HG03103 (cell line): ENCODE results near the gene RTP5.

Source experiments
- ATAC-seq: cut with Tn5 transposase; IDR thresholded peaks from one replicate; pipeline ENCODE4 v1.9.1; 2021; ENCODE audit warnings: low read depth; ENCODE audit not compliant: unreplicated experiment

The RTP5 gene

GRCh38 chr2:241885946-241886643, 16.6 kb downstream of the RTP5 start:
- ATAC-seq = no peak

DNA sequence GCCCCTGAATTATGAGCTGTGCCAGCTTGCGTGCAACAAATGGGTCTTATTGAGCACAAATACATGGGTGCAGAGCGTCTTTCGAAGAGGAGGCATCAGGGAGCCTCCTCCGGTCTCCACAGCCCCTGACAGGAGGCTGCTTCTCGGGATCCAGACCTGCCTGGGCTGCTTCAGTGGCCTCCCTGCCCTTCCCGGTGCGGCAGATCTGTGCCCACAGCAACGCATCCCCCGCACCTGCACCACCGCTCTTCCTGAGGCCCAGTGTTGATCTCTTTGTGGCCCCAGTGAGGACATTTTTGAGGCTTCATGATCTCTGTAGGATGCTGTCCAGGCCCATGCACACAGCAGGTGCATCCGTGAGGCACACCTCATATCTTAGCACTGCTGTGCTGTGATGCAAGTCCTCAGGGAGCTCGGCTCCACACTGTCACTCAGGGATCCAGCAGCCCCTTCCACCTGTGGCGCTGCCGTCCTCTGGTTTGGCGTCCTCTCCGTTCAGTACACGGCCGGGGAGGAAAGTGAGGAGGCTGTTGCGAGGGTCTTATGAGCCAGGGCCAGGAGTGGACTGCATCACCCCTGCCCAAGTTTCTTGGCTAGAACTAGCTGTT, 17.4 kb downstream of the RTP5 start:
- no peak for ATAC-seq

- no peak for ATAC-seq
Measured at GRCh38 chr2:241887806-241888522, 18.4 kb downstream of the RTP5 start.

- no peak for ATAC-seq
Measured at GRCh38 chr2:241888641-241889040, 19.1 kb downstream of the RTP5 start.

DNA sequence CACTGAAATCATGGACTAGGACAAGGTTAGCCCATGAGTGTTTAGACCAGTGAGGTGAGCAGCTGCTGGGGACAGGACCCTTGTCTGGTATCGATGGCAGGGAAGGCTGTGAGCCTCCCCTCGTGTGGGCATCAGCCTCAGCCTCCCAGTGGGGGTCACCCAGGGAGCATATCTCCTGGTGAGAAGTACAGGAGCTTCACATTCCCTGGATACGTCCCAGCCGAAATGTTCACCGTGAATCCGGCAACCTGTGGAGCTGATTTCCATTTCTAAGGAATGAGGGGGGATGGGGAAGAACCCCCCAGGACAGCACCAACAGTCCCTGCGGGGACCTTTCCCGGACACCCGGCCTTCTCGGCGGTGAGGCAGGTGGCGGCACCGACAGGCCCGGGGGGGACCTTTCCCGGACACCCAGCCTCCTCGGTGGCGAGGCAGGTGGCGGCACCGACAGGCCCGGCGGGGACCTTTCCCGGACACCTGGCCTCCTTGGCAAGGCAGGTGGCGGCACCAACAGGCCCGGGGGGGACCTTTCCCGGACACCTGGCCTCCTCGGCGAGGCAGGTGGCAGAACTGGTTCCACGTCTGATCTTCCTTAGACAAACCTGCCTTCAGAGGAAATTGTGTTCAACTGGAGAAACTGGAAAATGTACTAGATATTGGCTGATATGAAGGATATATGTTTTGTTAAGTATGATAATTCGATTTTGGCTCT, 21.2 kb downstream of the RTP5 start:
- no peak for ATAC-seq

DNA sequence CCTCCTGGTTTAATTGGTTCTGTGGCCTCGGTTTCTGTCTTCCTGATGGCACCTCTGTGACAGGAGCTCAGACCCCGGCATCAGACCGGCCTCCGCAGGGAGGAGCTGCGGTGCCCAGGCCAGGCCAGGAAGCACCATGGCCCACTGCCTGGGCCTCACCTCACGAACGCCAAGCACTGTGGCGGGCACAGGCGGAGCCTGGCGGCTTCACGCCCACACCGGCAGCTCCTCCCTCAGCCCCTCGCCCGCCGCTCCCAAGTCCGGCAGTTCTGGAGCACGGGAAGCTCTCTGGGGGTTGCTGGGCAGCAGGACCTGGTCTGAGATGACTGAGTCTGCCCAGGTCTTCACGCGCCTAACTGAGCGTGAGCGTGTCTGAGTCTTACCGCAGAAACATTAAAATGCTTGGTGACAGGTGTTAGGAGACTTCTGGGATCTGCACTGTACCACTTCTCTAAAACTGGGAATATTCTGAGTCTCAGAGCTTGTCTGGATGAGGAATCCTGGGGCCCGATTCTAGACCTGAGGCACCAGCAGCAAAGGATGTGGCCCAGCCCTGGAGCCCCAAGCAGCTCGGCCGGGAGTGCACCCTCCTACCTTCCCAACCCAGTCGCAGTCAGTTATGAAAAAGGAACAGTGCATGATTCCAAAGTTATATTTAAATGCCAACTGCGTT, 21.9 kb downstream of the RTP5 start:
- ATAC-seq = no peak

DNA sequence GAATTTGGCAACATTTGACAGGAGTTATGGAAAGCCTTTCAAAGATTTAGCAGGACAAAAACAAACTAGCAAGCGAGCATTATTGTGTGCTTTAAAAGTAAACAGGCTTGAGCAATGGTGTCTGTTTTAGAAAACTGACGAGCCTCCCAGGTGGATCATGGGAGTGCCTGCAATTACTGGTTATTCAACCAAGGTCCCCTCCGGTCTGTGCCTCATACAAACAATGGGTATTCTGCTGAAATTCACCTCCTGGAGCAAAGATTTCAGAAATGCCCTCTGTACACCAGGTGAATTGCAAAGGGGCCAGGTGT, 22.4 kb downstream of the RTP5 start:
- no peak for ATAC-seq

- no peak for ATAC-seq
Measured at GRCh38 chr2:241892299-241893137, 23.0 kb downstream of the RTP5 start.

DNA sequence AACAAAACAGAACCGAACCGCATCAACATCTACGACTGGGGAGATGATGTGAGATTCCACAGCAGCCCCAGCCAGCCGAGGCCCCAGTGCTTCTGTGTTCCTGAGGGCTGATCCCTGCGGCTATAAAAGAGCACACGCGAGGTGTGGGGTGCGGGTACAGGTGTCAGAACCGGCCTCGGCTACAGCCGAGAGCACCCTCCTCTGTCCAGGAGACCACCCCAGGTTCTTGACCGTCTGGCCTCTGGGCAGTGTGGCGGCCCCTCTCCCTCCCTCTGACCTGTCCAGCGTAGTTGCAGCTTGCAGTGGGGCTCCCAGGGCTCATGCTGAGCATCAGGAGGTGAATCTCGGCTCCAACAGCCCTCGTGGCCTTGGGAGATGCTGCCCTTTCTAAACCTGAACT, 23.7 kb downstream of the RTP5 start:
- no peak for ATAC-seq

DNA sequence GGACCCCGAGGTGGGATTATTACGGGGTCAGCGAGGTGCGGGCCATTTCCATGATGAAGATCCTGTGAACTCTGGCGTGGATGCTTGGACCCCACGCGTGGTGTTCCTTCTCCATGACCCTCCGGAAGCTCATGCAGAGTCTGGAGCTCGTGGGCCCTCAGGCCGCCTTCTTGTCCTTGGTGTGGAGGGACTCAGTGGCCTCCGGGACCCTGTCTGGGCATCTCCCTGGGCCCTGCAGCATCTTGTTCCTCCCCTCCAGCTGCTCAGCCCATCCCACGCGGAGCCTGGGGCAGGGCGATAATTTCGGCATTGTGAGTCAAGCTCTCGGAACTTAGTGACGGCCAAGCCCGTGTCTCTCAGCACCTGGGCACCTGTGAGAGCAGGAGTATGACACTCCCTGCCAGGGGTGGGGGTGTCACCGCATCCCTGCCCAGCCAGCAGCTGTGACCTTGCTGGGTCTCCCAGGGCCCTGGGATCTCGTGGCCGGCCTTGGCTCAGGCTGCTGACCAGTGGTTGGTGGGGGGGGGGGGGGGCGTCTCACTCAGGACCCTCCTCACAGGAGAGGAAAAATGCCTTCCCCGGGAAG, 24.6 kb downstream of the RTP5 start:
- ATAC-seq = no peak

DNA sequence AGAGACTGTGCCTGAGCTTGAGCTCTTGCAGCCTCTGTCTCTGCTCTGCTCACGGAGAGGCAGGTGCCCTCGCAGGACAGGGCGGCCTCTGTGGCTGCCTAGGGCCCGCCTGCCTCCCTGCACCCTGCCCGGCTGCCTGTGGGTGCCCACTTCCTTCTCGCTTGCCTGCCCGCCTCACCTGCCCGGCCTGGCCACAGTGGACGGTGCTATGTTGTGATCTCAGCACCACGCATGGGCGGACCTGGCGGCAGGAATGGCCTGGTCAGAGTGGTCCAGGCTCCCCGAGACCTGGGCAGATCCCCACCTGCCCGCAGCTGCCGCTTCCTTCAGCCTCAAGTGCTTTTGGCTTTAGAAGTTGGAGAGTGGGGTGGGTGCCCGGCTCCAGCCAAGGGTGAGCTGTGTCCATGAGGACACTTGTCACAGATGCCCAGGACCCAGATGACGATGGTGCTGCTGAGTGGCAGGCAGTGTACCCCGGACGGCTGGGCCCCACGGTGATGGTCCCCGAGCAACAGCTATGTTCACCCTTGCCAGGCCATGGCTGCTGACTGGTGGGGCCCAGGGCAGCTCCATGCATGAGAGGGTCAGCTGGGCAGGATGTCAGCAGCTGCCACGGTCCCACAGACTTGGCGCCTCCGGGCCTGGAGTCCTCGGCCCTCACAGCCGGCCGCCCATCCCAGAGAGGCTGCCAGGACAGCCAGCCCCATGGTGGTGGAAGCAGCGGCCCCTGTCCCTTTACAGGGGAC, 25.3 kb downstream of the RTP5 start:
- no peak for ATAC-seq

GRCh38 chr2:241895427-241895711, 25.8 kb downstream of the RTP5 start:
- no peak for ATAC-seq

GRCh38 chr2:241895712-241896641, 26.4 kb downstream of the RTP5 start:
- no peak for ATAC-seq

DNA sequence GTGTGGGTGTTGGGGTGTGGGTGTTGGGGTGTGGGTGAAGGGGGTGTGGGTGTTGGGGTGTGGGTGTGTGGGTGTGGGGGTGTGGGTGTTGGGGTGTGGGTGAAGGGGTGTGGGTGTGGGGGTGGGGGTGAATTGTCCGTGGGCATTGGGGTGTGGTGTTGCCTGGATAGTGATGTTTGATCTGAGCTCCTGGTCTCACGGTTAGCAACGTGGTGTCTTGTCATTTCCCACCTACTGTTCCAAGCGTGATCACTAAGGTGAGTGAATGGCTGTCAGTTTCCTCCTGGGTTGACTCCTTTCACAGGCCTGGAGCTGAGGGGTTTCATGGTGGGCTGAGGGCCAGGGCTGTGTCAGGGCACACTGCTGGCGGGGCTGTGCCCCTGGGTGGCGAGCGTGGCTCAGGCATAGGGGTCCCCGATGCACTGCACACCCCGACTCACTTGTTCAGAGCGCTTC, 27.2 kb downstream of the RTP5 start:
- ATAC-seq = no peak

DNA sequence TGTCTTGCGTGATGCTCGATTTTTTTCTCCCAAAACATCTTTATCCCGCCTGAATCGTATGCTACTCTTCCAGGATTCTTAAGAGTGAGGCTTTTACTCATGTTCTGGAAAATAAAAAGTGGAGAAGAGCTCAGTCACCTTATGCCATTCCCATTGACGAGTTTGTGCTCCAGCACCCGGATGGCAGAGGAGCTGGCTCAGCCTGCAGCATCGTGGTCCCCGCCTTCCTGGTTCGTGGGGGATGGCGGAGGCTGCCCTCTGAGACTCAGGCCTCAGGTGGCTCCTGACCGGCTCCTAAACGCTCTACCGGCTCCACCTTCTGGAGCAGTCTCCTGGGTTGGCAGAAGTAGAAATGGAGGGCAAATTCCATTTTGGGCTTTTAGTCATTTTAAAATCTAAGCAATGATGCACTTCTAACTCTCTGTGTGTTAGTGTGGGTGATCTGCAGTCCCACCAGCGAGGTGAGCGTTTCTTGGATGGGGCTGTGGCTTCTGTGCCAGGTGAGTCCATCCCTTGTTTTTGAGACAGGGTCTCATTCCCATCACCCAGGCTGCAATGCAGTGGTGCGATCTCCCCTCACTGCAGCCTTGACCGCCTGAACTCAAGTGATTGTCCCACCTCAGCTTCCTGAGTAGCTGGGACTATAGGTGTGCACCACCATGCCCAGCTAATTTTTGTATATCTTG, 27.8 kb downstream of the RTP5 start:
- no peak for ATAC-seq

- ATAC-seq = no peak
Measured at GRCh38 chr2:241898463-241899270, 29.1 kb downstream of the RTP5 start.
